HTERT RPE-1 (cell line): ENCODE results near the gene NINJ1.
"Not testable (repeated sequence)": the region's sequence is repeated elsewhere in the genome, so short reads cannot be mapped to it uniquely, and the experiment has no call there.

Experiments
- in situ Hi-C: fragments of 300-500 bp; cut with MboI; formaldehyde crosslinking; loops from 4 replicates; pipeline ENCODE4 v1.14.3; 2020; ENCODE audit warnings: low sequenced_read_pairs

Gene NINJ1

DNA sequence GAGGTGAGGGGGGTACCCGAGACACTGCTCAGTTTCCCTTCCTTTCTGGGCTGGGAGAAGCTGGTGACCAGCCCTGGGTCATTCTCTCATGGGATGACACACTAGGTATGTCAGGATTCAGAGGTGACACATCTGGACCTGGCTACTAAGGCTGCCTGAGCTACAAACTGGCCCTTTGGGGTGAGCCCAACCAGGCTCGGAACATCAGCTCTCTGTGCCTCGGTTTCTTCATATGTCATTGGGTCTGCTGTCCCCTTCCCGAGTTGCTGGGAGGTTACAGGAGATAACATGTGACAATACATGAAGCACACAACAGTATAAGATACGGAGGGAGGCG lies 26.3 kb downstream of the NINJ1 start:
- in situ Hi-C loops = no loop called here

DNA sequence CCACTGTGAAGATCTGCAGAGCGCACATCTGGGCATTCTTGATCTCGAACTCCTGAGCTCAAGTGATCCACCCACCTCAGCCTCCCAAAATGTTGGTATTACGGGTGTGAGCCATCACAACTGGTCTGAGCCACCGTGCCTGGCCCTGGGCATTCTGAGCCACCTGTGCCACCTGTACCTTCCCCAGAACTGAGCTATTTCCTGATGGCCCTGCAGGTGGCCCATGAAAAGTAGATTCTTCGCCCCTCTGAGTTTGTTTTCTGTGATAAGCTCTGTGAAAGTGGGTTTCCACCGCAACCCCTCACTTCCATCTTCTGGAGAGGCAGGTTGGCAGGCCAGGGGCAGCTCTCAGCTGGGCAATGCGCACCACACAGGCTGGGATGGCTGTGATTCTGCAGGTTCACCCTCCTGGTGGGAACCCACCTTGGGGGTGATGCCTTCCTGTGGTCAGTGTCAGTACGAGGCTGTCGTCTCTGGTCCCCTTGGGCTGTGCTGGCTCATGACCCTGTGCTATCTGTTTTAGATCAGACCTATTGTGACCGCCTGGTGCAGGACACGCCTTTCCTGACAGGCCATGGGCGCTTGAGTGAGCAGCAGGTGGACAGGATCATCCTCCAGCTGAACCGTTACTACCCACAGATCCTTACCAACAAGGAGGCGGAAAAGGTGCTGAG lies 26.8 kb downstream of the NINJ1 start:
- in situ Hi-C loops = no loop called here

DNA sequence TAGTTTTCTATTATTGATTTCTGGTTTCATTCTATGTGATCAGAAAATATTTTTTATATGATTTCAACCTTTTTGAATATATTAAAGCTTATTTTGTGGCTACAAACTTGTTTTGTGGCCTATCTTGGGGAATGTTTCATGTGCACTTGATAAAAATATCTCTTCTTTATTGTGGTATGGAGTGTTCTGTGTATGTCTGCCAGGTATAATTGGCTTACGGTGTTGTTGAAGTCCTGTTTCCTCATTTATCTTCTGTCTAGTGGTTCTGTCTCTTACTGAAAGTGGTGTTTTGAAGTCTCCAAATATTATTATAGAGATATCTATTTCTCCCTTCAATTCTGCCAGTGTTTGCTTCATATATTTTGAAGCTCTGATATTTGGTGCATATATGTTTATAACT lies 28.4 kb downstream of the NINJ1 start:
- in situ Hi-C loops = no loop called here

DNA sequence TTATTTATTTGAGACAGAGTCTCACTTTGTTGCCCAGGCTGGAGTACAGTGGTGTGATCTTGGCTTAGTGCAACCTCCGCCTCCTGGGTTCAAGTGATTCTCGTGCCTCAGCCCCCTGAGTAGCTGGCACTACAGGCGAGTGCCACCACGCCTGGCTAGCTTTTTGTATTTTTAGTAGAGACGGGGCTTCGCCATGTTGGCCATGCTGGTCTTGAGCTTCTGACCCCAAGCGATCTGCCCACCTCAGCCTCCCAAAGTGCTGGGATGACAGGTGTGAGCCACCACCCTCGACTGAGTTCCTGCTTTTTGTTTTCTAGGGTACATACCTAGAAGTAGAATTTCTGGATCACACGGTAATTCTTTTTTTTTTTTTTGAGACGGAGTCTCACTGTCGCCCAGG lies 33.0 kb downstream of the NINJ1 start:
- in situ Hi-C loops = not testable (repeated sequence)

GRCh38 chr9:93100276-93100636 lies 33.8 kb downstream of the NINJ1 start:
- in situ Hi-C loops = no loop called here

- in situ Hi-C loops = no loop called here
These were observed 34.3 kb downstream of the NINJ1 start for GRCh38 chr9:93099551-93100275.

DNA sequence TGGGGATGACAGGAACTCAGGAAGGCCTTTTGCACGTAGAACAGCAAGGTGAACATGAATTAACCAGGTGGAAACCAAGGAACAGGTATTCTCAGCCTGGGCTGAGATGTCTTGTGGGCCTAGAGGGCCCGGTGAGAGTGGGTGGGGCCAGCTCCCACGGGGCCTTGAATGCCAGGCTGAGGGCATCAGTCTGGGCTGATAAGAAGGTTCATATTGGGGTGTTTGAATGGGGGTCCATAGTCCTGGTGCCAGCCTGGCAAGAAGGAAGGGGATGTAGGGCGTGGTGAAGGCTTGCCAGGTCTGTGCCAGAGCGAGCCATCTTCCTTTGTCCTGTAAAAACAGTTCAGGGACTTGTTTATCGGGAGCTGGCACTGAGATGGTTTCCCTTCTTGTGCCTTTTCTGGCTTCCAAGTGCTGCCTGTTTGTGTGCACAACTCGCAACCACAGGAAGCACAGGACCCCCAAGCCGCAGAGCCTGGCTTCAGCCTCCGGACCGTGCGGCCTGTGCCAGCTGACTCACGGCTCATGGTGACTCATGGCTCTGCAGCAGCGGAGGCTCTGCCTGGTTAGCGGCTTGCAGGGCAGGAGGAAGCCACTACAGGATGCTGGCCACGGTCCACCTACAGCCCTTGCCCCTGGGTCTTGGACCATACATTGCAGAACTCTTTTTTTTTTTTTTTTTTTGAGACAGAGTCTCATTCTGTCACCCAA lies 35.7 kb downstream of the NINJ1 start:
- in situ Hi-C loops = no loop called here

- in situ Hi-C loops = no loop called here
These were observed 36.4 kb downstream of the NINJ1 start for GRCh38 chr9:93097511-93098201.

DNA sequence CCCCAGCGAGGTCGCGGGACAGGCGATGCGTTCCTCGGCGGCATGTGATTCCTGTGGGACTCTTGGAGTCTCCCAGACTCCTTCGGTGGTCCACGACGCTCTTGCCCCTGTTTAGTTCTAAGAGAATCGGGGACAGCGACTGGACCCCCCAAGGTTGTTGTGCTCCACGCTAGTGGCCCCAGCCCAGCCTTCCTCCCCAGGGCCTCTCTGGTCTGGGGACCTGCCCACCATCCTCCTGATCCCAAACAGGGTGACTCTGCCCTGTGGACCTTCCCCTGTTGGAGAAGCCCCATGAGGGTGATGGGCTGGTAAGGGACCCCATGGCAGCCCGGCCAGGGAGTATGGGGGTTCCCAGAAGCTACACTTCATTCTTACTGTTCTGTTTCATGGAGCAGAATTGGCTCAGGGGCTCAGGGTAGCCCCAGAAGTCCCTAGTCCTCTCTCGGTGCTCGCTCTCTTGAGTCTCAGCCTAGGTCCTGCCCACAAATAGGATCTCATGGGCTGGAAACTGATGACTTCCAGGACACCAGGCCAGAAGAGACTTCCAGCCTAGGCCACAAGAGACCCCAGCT lies 37.2 kb downstream of the NINJ1 start:
- in situ Hi-C loops = no loop called here

GRCh38 chr9:93096131-93096802 lies 37.8 kb downstream of the NINJ1 start, which contains the start of gene CARD19:
TSS of gene CARD19 (plus strand) at chr9:93096217. CDS start at chr9:93096346, 129 bp downstream.
- in situ Hi-C loops = no loop called here

DNA sequence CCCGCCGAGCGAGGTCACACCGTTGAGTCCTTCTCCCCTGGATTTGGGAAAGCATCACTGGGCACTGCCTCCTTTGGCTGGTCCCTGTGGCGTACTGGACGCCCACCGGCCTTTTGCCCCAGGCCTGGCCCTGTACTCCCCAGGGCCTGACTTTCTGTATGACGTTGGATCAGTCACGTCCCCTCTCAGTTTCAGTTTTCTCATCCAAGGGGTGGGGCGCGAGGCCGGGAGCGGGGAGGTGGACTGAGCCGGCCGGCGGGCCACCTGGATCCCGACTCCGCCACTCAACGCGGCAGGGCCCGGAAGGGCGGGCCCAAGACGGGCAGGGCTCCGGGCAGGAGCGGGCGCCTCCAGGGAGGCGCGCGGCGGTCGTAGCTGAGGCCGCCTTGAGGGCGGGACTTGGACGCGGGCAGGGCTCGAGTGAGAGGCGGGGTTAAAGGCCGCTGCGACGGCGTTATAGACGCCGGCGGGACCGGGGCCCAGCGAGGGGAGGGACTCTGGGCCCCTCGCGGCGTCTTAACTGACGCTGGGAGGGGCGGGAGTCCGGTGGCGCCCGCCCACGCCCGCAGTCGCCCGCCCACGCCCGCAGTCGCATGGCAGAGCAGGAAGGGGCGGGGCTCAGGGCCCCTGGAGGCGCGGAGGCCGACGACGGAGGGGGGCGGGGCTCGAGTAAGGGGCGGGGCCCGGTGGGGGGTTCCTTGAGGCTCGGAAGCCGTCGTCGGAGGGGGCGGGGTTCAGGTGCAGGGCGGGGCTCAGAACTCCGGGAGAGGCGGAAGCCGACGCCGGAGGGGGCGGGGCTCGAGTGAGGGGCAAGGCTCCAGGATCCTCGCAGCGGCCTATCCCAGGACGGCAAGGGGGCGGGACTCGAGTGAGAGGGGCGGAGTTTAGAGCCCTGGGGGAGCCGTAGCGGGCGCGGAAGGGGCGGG lies 38.6 kb downstream of the NINJ1 start:
- in situ Hi-C loops = no loop called here

DNA sequence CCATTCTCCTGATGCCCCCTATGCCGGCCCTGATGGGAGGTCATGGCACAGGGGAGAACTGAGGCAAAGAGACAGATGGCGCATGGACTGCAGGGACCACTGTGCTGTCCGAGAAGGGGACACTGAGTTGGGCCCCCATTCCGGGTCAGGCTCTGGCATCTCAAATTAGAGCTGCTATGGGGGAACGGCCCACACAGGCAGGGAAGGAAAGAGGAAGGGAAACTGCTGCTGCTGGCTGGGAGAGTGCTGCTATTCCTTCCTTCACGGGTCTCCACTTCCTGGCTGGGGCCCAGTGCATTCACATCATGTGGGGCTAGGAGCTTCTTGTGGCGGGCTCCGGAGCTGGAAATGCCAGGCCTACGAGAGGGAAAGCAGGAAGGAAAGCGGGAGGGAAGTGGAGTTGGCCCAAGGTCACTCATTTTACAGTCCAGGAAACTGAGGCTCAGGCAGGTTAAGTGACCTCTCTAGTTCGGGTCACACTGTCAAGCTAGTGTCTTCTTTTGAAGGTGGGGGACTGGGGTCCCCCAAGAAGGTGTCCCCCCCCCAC lies 39.3 kb downstream of the NINJ1 start:
- in situ Hi-C loops = no loop called here

GRCh38 chr9:93093877-93094657 lies 40.0 kb downstream of the NINJ1 start:
- in situ Hi-C loops = no loop called here

DNA sequence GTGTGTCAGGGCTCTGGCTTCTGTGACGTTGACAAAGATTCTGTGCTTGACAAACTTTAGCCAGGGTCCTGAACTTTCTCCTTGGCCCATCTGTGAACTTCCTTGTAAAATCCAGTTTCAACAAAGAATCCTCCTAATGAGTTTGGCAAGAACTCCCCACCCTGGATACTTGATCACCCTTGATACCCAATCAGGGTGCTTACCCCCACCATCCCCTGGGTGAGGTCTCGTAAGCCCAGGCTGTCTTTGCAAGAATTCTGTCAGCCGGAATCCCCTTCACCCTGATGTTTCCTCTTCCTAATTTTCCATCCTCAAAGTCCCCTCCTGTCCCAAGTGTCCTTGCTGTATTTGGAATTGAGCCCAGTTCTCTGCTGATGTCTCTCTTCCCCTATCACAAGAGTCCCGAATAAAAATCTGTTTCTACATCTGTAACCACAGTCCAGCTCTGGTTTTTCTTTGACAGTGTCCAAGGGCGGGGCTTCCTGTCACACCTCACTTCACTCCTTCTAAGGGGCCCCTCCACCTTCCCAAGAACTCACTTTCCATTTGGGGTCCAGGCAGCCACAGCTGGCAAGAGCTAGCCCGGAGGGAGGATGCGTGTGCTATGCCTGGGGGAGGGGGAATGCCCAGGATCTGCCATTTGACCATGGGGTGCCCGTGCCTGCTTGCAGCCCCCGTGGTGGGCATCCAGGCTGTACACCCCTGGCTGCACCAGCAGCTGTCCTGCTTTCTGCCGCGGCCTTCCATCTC lies 40.7 kb downstream of the NINJ1 start:
- in situ Hi-C loops = no loop called here

DNA sequence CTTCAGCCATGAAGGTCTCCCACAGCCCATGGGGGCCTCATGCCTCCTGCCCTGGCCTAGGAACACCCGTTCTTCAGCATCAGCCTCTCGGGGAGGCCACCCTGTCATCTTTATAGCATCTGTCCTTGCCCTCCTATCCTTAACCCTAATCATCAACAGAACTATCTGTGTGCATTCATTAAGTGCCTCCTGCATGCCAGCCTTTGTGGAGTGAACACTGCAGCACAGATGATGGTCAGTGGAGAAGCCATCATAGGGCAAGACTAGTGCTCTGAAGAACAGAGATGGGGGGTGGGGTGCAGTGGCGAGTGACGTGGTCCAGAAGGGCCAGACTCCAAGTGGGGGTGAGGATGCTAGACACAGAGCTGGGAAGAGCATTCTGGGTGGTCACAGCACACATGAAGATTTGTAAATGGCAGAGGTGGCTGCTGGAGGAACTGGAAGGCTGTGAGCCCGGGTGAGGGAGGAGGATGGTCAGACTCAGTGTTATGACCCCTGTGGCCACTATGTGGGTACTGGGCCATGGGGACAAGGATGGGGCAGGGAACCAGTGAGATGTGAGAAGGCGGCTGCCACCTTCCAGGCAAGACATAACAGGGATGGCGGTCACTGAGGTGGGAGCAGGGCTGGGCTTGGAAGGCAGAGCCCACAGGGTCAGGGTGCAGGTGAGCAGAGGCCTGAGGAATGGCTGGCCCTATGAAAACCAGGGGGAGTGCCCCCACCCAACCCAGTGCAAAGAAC lies 41.6 kb downstream of the NINJ1 start:
- in situ Hi-C loops = no loop called here

GRCh38 chr9:93091453-93092081 lies 42.5 kb downstream of the NINJ1 start:
- in situ Hi-C loops = no loop called here

DNA sequence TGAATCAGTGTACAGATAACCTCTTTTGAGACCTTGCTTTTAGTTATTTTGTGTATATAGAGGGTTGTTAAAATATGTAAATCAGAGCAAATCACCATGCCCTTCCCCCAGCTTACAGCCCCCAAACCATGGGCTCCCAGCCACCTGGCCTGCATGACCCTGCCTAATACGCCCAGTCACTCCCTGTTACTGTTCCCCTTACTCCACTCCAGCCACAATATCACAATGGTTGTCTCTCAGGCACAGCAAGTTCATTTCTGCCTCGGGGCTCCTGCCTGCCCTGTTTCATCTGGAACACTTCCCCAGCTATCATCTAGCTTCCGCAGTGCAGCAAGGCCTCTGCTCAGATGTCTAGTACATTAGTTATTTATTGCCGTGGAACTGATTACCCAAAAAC lies 43.0 kb downstream of the NINJ1 start:
- in situ Hi-C loops = no loop called here
